WERI-Rb-1 (cell line): ENCODE measurements around the gene GADD45B.
A peak's percentile ranks its signal among the peaks of the same experiment; 100 is the strongest.

ENCODE experiments used
- DNase-seq: peaks from one replicate; pipeline ENCODE4 v3.0.0-alpha.2; 2020
- H3K27ac ChIP-seq: fragments of 250-450 bp; sonication (Bioruptor Pico); 2 replicates; pipeline ENCODE4 v1.5.1; 2020; ENCODE audit warnings: mild to moderate bottlenecking, moderate library complexity
- H3K27me3 ChIP-seq: fragments of 250-450 bp; sonication (Bioruptor Pico); 2 replicates; pipeline ENCODE4 v1.5.1; 2021; ENCODE audit warnings: mild to moderate bottlenecking, low read depth, moderate library complexity; ENCODE audit not compliant: insufficient read depth, severe bottlenecking
- H3K36me3 ChIP-seq: fragments of 250-450 bp; sonication (Bioruptor Pico); 2 replicates; pipeline ENCODE4 v1.5.1; 2020; ENCODE audit warnings: mild to moderate bottlenecking, moderate library complexity
- H3K4me3 ChIP-seq: 2 replicates; pipeline ENCODE4 v1.5.1; 2011; ENCODE audit warnings: low read depth, mild to moderate bottlenecking, control low read depth, low read length
- H3K9me3 ChIP-seq: fragments of 250-450 bp; sonication (Bioruptor Pico); 2 replicates; pipeline ENCODE4 v1.5.1; 2021; ENCODE audit warnings: mild to moderate bottlenecking, moderate library complexity; ENCODE audit not compliant: severe bottlenecking
- CTCF ChIP-seq: IDR thresholded peaks from 2 replicates; pipeline ENCODE4 v1.5.1; 2011; ENCODE audit warnings: low read depth, mild to moderate bottlenecking, control low read depth, inconsistent platforms, low read length

GADD45B gene

GRCh38 chr19:2428756-2429711, 46.9 kb upstream of the GADD45B start:
- no peak for TF ChIP-seq CTCF
- DNase-seq = no peak
- peak overlapping the region; percentile 95 for H3K27ac ChIP-seq
- H3K4me3 ChIP-seq = peak overlapping the region; percentile 70
- no peaks in the 10 kb centered on the region for H3K9me3 ChIP-seq
- H3K36me3 ChIP-seq = peaks cover 47% of the 10 kb centered on the region
- no peaks in the 10 kb centered on the region for H3K27me3 ChIP-seq

- no peak overlapping the region for H3K27ac ChIP-seq
Observed at GRCh38 chr19:2429917-2430535, 45.9 kb upstream of the GADD45B start.

GRCh38 chr19:2431318-2432055, 44.4 kb upstream of the GADD45B start:
- no peak for TF ChIP-seq CTCF
- Histone ChIP-seq H3K27me3 (no peaks in the 10 kb centered on the region), H3K4me3 (no peak overlapping the region), H3K9me3 (no peaks in the 10 kb centered on the region), H3K36me3 (peaks cover 52% of the 10 kb centered on the region), H3K27ac (no peak overlapping the region)
- no peak for DNase-seq

More at GRCh38 chr19:2429917-2430535, 45.9 kb upstream of the GADD45B start:
- no peaks in the 10 kb centered on the region for H3K9me3 ChIP-seq
- no peak overlapping the region for H3K4me3 ChIP-seq
- no peak for DNase-seq
- TF ChIP-seq CTCF = no peak
- H3K27me3 ChIP-seq = no peaks in the 10 kb centered on the region
- peaks cover 53% of the 10 kb centered on the region for H3K36me3 ChIP-seq

- no peaks in the 10 kb centered on the region for H3K9me3 ChIP-seq
- no peak for TF ChIP-seq CTCF
- H3K27ac ChIP-seq = no peak overlapping the region
- H3K27me3 ChIP-seq = no peaks in the 10 kb centered on the region
- peaks cover 54% of the 10 kb centered on the region for H3K36me3 ChIP-seq
- no peak overlapping the region for H3K4me3 ChIP-seq
- DNase-seq = no peak
Observed at GRCh38 chr19:2432131-2432848, 43.6 kb upstream of the GADD45B start.

- Histone ChIP-seq H3K9me3 (no peaks in the 10 kb centered on the region), H3K27me3 (no peaks in the 10 kb centered on the region), H3K27ac (no peak overlapping the region), H3K4me3 (no peak overlapping the region), H3K36me3 (peaks cover 69% of the 10 kb centered on the region)
- no peak for DNase-seq
- TF ChIP-seq CTCF = no peak
Observed at GRCh38 chr19:2433854-2434253, 42.1 kb upstream of the GADD45B start.
